GM19351 (cell line): Measurements from ENCODE around the gene ARFRP1.
A peak's percentile ranks its signal among the peaks of the same experiment; 100 is the strongest.

Experiments used
- ATAC-seq: cut with Tn5 transposase; IDR thresholded peaks from one replicate; pipeline ENCODE4 v1.9.1; 2021; ENCODE audit warnings: mild to moderate bottlenecking, moderate library complexity; ENCODE audit not compliant: unreplicated experiment

ARFRP1 gene

DNA sequence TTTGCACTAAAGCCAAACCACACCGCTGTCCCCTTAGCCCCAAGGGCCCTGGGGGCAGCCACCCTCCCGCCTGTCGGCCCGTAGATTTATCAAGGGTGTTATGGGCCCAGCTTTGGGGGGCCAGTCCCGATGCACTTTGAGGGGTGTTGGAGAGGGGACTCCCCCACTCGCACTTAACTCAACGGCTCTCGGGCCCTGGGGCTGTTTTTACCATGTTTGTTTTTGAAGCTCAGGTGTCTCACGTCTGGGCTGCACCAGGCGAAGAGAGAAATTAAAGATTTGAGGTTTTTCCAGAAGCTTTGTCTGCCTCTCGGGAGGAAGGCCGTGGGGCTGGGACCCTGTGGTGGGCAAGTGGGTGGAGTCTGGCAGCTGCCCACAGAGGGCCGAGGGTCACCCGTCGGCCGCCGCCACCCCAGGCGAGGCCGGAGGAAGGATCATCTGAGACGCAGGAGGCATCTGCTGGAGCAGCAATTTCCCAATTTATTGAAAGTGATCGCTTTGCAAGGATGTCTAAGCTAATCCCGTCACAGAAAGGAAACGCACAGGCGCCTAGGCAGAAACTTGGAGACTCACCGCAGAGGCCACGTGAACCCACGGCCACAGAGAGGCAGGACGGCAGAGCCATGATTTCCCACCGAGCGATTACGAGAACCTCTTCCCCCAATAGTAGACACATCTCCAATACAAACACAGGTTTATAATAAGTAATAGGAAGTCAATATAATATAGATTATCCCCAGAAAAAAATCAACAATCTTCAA, 35.6 kb upstream of the ARFRP1 start:
- ATAC-seq: no peak

DNA sequence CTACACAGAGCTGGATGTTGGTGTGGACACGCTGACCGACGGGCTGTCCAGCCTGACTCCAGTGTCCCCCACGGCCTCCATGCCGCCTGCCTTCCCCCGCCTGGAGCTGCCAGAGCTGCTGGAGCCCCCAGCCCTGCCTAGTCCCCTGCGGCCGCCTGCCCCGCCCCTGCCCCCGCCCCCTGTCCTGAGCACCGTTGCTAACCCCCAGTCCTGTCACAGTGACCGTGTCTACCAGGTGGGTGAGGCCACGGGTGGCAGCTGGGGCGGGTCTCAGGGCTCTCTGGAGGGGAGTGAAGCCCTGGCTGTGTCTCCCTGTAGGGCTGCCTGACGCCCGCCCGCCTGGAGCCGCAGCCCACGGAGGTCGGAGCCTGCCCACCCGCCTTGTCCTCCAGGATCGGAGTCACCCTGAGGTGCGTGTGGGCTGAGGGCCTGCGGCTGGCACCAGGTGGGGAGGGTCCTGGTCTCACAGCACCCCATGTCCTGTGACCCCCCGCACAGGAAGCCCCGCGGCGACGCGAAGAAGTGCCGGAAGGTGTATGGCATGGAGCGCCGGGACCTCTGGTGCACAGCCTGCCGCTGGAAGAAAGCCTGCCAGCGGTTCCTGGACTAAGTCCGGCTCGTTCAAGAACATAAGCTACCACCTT, 34.7 kb upstream of the ARFRP1 start:
- ATAC-seq: no peak

DNA sequence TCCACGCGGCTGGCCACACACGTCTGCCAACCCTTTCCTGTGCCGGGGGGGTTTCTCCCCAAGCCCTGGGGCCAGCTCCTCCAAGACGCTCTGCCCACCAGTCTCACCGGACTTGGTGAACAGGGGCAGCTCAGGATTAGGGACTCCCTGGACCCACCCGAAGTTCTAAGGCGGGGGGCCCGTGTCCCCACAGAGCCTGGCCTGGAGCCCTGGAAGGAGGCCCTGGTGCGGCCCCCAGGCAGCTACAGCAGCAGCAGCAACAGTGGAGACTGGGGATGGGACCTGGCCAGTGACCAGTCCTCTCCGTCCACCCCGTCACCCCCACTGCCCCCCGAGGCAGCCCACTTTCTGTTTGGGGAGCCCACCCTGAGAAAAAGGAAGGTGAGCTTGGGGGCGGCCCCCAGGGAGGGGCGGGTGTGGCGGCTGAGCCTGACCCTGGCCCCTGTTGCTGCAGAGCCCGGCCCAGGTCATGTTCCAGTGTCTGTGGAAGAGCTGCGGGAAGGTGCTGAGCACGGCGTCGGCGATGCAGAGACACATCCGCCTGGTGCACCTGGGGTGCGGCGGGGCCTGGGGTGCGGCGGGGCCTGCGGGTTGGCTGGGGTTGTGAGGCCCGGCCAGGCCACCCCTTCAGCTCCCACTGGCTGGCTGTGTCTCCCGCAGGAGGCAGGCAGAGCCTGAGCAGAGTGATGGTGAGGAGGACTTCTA, 34.1 kb upstream of the ARFRP1 start:
- ATAC-seq: no peak

DNA sequence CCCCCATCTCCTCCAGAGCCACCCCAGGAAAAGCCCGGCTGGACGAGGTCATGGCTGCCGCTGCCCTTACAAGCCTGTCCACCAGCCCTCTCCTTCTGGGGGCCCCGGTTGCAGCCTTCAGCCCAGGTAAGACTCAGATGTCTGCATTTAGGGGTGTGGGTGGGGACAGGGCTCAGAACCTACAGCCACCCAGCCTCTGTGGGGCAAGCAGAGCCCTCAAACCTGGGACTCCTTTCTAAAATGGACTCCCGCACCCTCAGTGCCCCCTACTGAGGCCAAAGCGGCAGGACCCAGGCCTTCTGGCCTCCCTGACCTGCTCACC, 33.5 kb upstream of the ARFRP1 start:
- ATAC-seq: no peak

DNA sequence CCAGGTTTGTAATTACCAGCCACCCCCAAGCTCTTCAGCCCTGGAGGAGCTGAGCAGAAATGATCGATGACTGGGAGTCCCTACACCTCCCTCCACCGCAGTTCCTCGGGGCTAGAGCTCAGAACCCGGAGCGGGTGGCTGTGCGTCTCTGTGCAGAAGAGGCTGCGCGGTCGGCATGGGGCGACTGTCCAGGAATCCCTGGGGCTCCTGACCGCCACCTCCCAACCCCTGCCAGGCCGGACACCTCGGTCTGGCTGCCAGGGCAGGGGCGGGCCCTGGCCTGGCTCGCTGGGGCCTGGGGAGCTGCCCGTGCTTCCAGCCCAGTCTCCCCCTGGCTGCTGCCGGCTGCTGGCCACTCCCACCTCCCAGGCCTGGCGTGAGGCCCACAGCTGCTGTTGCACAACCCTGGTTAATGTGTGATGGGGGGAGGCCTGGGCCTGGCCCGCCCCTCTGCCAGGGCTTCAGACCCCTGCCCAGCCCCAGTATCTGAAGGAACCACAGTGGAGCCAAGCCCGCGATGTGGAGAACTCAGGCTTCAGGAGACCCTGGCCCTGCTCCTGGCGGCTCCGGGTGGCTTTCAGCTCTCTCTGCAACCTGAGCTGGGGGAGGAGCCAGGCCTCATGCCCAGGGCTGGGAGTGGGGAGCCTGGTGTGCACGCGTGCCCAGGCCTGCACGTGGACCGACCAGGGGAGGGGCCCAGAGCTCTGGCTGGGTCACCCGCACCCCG, 33.0 kb upstream of the ARFRP1 start:
- no peak for ATAC-seq

DNA sequence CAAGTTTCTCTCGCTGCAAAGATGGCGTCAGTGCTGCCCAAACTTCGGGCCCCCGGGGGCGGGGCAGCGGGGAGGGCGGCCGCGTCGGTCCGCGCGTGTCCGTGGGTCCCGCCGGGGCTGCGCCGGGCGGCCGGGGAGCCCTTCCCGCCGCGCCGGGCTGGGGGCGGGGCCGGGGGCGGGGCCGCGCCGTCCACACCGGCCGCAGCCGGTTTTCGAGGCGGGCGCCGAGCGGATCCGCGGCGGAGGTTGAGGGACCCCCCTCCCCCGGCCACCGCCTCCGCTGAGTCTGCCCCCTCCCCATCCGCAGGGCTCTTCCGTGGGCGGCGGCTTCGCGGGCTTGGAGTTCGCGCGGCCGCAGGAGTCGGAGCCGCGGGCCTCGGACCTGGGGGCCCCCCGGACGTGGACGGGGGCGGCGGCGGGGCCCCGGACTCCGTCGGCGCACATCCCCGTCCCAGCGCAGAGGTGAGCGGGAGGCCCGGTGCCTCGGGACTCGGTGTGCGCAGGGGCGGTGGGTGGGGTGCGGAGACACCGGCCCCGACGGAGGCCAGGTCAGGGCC, 32.4 kb upstream of the ARFRP1 start:
- ATAC-seq: peak; percentile 26

DNA sequence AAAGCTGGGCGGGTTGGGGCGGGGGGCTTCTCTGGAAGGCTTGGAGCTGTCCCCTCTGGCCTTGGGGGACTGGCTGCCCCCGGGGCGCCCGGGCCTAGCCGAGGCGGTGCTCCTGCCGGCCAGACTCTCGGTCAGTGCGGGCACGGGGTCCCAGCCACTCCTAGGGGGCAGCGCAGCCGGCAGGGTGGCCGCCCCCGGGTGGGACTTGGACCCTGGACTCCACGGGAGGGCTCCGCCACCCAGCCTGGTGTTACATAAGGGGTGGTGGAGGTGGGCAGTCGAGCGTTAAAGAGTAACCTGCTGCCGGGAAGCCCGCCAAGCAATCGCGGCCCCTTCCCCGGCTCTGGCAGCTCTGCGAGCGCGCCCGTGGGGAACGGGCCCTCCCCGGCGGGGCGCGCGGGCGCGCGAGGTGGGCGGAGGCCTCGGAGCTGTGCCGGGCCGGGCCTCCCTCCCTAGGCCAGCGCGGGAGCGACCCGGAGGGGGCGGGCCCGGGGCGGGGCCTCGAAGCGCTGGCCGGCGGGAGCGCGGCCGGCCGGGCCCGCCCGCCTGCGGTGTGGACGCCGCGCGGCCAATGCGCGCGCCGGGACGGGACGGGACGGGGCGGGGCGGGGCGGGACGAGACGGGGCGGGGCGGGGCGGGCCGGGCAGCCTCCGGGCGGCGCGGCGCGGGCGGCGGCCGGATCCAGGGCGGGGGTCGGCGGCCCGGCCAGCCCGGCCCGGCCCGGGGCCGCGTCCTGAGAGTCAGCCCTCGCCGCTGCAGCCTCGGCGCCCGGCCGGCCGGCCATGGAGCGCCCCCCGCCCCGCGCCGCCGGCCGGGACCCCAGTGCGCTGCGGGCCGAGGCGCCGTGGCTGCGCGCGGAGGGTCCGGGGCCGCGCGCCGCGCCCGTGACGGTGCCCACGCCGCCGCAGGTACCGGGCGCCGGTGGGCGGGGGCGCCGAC, 31.6 kb upstream of the ARFRP1 start, which contains the start of gene SLC2A4RG:
TSS of gene SLC2A4RG (plus strand) at position 647 of the 940 bp plus-strand sequence. CDS start at position 784, 137 bp downstream.
- peak; percentile 50 for ATAC-seq

DNA sequence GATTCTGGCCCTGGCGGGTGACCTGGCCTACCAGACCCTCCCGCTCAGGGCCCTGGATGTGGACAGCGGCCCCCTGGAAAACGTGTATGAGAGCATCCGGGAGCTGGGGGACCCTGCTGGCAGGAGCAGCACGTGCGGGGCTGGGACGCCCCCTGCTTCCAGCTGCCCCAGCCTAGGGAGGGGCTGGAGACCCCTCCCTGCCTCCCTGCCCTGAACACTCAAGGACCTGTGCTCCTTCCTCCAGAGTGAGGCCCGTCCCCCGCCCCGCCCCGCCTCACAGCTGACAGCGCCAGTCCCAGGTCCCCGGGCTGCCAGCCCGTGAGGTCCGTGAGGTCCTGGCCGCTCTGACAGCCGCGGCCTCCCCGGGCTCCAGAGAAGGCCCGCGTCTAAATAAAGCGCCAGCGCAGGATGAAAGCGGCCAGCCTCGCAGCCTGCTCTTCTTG, 30.9 kb upstream of the ARFRP1 start:
- ATAC-seq: no peak

DNA sequence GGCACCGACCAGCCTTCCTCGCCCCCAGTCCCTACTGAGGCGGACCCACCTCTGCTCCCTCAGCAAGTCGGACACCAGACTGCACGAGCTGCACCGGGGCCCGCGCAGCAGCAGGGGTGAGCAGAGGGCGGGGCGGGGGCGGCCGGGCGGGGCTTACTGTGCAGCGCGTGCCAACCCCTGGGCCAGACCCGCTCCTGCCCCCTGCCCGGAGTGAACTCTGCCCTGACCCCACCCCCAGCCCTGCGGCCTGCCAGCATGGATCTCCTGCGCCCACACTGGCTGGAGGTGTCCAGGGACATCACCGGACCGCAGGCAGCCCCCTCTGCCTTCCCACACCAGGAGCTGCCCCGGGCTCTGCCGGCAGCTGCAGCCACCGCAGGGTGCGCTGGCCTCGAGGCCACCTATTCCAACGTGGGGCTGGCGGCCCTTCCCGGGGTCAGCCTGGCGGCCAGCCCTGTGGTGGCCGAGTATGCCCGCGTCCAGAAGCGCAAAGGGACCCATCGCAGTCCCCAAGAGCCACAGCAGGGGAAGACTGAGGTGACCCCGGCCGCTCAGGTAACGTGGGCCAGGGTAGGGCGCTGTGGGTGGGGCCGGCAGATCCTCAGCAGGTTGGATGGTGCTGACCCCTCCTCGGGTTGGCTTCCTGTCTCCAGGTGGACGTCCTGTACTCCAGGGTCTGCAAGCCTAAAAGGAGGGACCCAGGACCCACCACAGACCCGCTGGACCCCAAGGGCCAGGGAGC, 30.3 kb upstream of the ARFRP1 start:
- no peak for ATAC-seq

DNA sequence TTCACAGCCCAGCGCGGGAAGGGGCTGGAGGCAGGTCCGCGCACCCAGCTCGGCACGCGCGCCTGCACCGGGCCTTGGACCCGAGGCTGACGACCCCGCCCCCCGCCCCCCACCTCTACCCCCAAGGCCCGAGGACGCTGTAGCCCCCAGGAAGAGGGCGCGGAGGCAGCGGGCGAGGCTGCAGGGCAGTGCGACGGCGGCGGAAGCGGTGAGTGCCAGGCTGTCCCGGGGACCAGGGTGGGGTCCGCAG, 29.8 kb upstream of the ARFRP1 start:
- ATAC-seq: no peak

DNA sequence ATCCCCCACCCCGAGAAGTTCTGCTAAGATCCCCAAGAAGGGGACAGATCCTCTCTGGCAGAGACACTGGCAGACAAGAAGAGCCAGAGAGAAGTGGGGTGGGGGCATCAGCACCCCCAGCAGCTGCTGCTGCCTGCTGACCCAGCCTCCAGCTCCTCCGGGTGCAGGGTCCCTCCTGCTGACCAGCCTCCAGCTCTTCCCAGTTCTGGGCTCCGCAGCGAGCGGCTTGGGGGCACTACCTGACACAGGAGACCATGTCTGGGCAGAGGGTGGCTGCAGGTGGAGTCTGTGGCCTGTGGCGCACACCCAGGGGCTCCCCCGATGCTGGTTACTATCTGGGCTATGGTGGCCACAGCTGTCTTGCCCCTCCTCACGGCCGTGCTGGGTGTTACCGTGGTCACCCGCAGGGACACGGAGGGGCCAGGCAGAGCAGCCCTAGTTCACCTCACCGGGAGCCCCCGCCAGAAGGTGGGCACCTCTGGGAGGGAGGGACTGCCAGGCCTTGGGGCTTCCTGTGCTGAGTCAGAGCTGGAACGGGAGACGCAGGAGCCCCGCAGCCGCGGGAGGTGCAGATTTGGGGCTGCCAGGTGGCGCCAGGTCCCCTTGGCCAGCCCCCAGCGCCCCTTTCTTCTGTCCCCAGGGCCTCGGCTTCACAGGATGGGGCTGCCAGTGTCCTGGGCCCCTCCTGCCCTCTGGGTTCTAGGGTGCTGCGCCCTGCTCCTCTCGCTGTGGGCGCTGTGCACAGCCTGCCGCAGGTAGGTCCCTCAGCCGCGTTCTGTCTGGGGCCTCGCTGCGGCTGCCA, 29.3 kb upstream of the ARFRP1 start:
- ATAC-seq: no peak

DNA sequence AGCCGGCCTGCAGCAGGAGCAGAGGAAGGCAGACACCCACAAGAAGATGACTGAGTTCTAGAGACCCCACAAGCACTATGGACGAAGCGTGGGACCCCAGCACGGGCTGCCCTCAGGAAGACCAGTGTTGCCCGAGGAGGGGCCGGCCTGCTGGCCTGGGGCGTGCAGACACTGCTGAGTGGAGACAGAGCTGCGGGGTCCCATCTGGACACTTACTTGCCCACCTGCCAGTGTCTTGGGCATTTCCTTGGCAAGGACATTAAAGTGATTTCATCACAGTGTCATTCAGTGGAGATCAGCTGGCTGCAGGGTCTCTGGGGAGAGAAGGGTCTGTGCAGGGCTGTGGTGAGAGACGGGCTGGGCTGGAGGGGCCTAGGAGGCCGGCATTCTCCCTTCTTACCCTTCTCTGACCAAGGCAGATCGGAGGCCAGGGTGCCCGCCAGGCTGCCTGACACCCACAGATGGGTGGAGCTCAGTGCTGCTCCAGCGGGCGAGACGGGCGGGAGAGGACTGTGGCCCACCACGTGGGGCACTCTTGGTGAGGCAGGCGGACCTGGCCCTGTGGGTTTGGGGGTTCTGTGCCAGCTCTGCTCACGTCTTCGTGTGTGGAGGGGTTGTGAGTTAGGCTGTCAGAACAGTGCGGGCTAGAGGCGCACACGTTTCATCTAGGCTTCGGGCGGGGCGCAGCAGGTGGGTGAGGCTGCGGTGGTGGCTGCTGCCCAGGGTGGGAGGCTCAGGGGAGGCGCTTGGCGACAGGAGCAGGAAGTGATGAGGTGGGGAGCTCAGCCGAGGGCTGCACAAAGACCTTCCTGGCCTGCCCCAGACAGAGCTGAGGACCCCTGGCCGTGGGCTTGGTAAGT, 28.3 kb upstream of the ARFRP1 start, which contains the start of gene LIME1:
TSS of gene LIME1 (plus strand) at position 806 of the 860 bp plus-strand sequence. CDS start 886 bp downstream, outside the sequence.
- no peak for ATAC-seq

DNA sequence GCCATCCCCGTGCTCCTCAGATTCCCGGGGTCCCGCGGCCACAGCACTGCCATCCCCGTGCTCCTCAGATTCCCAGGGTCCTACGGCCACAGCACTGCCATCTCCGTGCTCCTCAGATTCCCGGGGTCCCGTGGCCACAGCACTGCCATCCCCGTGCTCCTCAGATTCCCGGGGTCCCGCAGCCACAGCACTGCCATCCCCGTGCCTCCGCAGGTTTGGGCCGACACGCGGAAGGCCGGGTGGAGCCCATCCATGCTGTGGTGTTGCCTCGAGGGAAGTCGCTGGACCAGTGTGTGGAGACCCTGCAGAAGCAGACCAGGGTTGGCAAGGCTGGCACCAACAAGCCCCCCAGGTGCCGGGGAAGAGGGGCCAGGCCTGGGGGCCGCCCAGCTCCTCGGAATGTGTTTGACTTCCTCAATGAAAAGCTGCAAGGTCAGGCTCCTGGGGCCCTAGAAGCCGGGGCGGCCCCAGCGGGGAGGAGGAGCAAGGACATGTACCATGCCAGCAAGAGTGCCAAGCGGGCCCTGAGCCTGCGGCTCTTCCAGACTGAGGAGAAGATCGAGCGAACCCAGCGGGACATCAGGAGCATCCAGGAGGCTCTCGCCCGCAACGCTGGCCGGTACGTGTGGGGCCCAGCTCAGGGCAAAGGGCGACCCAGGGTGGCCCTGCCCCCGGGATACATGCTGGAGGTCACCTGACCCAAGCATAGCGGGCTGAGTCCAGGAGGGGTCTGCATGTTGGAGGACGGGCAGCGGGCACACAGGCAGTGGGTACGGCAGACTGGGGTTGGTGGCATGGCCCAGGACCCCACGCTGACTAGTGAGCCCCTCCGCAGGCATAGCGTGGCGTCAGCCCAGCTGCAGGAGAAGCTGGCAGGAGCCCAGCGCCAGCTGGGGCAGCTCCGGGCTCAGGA, 27.4 kb upstream of the ARFRP1 start:
- no peak for ATAC-seq

DNA sequence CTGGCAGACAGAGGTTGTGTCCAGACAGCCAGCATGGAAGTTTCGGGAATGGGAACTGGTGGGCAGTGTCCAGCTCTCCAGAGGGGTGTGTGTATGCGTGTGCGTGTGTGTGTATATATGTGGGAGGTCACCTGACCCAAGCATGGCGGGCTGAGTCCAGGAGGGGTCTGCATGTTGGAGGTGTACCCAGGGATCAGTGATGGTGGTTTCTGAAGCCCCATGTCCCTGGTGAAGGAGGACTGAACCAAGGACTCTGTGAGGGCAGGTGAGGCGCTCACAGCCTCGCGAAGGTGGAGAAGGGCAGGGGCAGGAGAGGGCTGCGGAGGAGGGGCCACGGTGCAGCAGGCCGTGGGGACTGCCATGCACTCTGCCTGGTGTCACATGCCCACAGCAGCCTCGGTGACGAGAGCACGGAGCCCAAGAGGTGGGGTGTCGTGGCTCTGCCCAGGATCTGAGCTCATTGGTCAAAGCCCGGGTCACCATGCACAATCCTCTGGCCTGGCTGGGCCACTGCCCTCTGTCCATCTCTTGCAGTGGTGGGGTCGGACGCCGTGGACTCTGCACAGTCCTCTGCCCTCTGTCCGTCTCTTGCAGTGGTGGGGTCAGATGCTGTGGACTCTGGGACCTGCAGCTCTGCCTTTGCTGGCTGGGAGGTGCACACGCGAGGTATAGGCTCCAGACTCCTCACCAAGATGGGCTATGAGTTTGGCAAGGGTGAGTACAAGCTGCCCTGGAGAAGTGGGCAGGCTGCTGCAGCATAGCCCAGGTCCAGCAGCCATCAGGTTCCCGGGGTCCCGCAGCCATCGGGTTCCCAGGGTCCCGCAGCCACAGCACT, 26.6 kb upstream of the ARFRP1 start:
- no peak for ATAC-seq

DNA sequence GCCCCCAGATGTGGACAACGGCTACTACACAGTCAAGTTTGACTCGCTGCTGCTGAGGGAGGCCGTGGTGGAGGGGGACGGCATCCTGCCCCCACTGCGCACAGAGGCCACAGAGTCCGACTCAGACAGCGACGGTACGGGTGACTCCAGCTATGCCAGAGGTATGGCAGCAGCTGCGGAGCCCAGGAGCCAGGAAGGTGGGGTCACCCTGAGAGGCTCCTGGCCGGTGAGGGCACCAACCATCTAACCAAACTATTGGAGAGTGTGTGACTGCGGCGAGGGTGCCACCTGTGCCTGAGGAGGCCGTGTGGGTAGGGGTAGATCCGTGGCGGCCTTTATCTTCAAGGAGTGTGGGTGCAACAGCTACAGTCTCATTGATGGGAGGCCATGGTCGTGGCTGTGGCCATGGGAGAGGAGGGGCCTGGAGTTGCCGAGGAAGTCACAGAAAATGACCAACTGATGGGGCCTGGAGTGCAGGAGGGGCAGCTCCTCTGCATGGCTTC, 25.9 kb upstream of the ARFRP1 start:
- ATAC-seq: no peak
